Stimulated activated CD4-positive, alpha-beta T cell treated with anti-CD3 and anti-CD28 coated beads, Interleukin-12 subunit alpha, Interleukin-12 subunit beta, amount 100 ng/mL, for 4 hours (primary cell): ENCODE measurements around the gene OGA.

Source experiments
- DNase-seq: peaks from one replicate; pipeline ENCODE4 v3.0.0-alpha.2; 2020

The OGA gene

DNA sequence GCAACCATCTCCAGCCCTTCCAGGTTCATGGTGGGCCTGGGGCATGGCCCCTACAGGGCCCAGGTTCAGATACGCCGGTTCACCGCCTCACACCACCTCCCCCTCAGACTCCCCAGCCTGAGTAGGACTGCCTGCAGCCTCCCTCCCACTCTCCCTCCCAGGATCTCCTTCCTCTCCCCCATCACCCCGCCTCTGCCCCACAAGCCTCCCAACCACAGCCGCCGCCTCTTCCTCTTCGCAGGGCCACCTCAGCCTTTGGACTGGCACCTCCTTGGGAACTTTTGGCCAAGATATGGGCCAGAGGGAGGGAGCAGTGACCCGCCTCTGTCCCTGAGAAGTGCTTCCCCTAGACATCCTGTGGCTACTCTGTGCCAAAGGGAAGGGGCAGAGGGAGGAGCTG, 16.1 kb upstream of the OGA start:
- no peak for DNase-seq

DNA sequence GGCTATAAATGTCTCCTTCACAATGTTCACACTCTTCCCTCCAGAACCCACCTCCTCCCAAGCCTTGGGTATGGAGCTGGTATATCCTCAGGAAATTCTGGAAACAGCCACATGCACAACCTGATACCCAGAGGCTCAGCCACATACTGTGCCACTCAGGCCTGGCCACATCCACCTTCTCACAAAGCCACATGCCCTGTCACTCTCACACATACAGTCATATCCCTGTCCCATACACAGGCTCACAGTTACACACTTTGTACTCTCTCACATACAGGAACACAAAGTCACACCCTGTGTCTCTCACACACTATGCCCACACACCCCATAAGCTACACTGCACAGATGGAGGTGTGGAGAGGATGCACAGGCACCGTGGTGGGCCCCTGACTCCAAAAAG, 15.2 kb upstream of the OGA start:
- no peak for DNase-seq

- no peak for DNase-seq
Observed at GRCh38 chr10:101832325-101832771, 14.1 kb upstream of the OGA start.

DNA sequence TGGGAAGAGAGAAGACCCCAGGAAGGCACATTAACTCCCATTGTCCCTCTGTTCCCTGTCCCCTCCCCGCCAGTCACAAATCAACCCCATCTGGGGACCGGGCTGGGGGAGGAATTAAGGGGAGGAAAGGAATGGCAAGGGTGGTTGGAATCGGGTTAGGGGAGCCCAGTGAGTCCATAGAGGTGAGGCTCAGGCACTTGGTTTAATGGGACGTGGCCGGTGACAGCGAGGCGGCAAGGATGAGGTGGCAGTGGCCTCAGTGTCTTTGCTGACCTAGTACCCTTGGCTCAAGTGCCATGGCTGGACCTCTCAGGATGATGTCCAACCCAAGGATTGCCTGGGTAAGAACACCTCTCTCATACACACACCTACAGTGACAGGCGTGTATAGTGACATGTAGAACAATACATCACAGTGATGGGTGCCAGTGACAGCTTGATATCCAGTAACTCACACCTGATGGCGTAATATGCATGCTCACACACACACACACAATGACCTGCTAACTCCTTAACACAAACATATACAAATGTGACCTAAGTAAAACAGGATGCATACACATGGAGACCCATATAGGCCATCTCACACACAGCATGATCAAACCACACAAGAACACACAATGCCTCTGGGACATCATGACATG, 13.0 kb upstream of the OGA start:
- no peak for DNase-seq

DNA sequence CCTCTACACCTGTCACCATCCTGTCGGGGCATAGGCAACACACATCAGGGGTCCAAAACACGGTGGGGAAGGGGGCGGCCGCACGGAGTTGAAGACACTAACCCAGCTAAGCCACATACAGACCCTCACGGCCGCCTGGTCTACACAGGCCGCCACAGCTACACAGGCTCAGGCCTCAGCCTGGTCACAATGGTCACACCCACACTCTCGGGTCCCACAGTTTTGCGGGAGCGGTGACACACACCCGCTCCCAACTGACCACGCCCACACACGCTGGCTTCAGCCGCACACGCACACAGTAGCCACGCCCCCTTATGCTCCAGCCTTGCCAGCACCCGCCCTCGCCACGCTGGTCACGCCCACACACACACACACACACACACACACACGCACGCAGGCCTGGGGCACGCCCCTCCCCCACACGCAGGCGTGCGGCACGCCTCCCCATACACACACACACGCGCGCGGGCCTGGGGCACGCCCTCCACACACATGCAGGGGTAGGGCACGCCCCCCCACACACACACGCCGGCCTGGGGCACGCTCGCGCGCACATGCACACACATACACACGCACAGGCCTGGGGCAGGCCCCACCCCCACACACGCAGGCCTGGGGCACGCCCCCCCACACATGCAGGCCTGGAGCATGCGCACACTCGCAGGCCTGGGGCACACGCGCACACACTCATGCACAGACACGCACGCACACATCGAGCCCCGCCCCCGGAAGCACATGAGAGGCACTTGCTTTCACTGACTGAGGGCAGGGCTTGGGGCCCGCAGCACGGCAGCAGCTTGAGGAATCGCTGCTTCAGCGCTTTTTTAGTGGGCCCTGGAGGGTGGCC, 12.3 kb upstream of the OGA start:
- DNase-seq: peak; percentile 88

- peak; percentile 56 for DNase-seq
Observed at GRCh38 chr10:101829561-101830315, 11.5 kb upstream of the OGA start.

DNA sequence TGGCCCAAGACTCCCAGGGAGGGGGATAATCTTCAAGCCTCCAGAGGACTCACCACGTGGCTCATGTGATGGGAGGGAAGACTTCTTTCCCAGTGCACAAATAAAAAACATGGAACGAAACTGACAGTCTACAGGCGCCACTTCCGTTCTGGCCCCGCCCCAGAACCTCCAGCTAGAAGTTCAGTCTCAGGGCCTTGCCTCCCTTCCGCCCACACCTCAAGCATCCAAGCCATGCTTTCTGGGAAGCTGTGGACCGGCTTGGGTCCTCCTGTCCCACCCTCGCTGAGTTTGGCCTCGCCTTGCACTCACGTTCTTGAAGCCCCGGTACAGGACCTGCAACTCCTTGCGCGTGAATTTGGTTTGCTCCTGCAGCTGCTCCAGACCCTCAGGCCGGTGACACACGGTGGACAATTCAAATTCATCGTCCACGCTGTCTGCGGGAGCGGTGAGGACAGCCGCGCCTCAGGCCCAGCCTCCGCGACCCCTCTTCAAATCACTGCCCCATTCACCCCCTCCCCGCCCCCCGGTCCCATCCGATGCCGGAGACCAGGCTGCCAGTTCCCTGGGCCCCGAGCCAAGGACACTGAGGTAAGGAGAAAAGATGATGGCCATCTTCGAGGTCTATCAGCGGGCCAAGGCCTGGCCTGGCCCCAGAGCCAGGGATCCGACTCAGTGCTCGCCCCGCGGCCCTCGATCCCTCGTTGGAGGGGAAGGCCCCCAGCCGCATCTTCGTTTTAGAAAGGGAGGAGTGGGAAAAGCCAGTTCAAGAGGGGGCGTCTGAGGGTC, 10.7 kb upstream of the OGA start:
- DNase-seq: no peak

DNA sequence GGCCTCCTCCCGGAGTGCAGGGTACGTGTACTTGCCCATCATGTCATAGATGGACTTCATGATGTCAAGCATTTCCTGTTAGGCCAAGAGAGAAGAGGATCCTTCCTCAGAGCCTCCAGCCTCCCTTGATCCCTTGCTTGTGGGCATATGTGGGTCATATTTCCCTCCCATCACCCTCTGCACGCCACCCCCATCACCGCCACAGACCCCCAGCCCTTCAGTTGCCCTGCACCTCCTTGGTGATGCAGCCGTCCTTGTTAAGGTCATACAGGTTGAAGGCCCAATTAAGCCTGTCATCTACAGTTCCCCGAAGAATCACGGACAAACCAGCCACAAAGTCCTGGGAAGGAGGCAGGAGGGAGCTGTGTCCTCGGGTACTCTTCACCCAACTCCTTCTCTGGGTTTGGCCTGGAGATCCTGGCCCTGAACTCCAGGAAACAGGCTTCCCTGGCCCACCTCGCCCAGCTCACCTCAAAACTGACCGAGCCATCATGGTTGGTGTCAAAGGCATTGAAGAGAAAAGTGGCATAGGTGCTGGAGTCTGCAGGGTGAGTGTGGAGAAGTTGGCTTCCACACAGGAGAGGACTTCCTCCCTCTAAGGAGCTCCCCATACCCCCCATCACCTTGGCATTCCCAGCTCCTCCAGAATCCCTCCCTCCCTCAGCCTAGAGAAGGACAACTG, 9.8 kb upstream of the OGA start:
- DNase-seq: no peak

DNA sequence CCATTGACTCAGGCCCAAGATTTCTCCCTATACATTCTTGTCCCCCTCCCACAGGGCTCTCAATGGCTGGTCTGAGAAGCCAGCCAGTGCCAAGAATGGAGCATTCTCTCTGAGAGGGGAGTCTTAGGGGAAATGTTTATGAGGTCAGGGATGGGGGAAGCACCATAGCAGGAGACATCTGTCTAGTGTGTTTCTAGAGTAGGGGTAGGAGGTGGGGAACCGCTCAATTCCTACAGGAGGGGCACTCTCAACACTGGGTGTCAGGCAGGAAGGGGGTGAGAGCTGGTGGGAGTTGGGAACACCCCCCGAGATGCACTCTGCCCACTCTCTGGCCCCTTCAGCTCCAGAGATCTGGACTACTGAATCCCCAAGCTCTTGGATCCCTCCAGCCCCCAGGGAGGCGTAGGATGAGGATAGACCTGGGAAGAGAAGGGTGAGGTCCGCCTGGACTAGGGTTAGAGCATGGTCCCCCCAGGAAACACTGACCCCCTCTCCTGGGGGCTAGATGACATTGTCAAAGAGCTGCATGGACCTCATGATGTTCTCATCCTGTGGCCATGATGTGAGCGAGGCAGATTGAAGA, 8.7 kb upstream of the OGA start:
- DNase-seq: no peak

GRCh38 chr10:101824736-101825135, 6.5 kb upstream of the OGA start:
- DNase-seq: no peak

- no peak for DNase-seq
Observed at GRCh38 chr10:101818872-101819633, 809 bp upstream of the OGA start.

GRCh38 chr10:101817337-101818118, 716 bp downstream of the OGA start:
- DNase-seq: no peak

DNA sequence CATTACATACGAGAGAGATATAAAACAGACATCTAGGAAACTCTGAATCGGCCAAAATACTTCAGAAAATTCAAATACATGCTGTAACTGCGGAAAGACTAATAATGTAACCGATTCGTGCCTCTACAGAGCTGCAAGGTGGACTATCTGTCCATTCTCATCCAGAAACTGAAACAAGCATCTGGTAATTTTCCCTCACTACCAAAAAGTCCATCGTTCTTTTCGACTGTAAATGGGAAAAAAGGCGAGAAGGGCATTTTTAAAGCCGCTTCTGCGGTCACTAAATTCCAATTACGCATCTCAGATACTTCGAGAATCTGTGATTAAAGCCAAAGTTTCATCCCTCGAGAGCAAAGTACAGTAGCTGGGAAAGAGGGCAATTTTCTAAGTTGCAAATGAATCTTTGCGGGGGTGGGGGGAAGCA, 1.3 kb downstream of the OGA start:
- DNase-seq: no peak

DNA sequence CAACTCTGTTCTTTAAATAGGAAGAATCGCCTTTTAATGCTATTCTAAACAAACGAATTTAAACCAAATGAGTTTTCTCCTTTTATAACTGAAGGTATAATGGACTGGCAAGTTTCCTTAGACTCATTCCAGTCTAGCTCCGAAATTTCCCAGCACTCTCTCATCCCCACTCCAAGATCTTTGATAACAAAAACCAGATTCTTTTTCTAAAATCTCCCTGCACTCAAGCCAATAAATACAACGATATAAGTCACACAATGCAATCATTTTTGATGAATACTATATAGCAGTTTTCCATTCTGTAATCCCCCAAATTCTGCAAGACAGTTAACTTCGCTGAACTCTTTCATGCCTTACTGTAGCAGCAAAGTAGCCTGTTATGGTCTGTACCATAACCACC, 1.9 kb downstream of the OGA start:
- DNase-seq: no peak

DNA sequence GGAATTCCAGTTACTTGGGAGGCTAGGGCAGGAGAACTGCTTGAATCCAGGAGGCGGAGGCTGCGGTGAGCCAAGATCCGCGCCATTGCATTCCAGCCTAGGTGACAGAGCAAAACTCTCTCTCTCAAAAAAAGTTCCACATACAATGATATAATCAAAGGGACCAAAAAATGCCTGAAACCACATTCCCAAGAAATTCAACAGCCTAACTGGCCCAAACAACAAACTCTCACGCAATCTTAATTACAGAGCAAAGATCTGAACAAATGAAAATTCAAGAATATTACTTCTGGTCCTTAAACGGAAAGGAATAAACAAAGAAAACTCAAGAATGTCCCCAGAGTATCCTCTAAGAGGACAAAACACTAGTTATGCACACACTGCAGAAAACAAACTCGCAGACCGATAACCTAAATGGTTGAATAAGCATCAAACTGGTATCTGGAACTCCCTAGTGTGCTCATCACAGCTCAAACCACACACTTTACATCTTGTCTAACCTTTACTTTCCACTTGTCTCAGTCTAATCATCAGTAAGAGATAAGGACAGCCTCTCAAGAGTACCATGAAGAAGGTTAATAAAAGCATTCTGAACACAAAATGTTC, 3.7 kb downstream of the OGA start:
- no peak for DNase-seq

GRCh38 chr10:101812606-101813005, 5.6 kb downstream of the OGA start:
- no peak for DNase-seq

DNA sequence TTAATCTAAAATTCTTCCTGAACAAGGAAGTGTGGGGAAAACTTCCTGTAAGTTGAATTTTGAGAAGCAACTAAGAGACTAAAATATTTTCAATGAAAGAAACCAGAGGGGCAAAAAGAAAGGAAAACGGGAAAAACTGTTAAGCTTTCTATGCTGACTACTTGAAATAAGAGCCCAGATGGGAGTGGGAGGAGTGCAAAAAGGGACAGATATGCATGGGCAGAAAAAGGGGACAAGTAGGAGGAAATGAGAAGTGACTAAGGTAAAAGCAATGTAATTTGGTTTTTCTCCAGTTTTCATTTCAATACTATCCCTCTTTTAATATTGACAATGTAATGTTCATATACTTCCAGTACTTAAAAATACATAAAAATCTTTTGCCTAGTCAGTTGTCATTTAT, 11.1 kb downstream of the OGA start:
- DNase-seq: no peak

DNA sequence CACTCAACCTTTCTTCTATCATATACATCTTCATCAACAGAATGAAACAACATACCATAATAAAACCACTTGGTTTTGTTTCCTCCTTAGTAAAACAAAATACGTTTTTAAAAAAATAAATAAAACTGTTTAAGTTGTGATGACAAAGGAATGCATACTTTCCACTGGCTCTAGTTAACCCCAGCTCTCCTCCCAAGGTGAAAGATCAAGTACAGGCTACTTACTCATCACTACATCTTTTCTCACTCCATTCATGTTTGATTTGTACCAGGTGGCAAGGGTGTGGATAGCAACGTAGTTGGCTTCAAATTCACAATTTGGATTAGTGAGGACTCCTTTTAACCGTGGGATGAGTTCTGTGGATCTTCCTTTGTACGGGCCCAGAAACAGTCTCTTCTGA, 14.7 kb downstream of the OGA start:
- DNase-seq: no peak

GRCh38 chr10:101797403-101798059, 20.7 kb downstream of the OGA start:
- DNase-seq: no peak
